ENCODE measurements around the gene SCN1A. TPM values are rescaled to one million over a fixed set of nuclear protein-coding genes. Genes with fewer than 3 reads are reported as not detected.

SCN1A gene
- total and polyA plus RNA-seq, 2 of the 13 experiments (the other 11 are each of a cell fraction or from before 2014, with no cell fraction given): 19.9 to 39.4 TPM

- 0 out of 2 replicates have a peak, but pooled peaks have one; percentile 82 for TF ChIP-seq SMYD3 (CRISPR knock-in tag; IDR thresholded peaks at IDR 0.05)
- TF ChIP-seq ZNF691 (CRISPR knock-in tag; IDR thresholded peaks at IDR 0.05; ENCODE audit: borderline replicate concordance, low read depth): no peak
- peak; percentile 99 for TF ChIP-seq MEIS2 (CRISPR knock-in tag; IDR thresholded peaks at IDR 0.05)
- TF ChIP-seq PHF5A (CRISPR knock-in tag; IDR thresholded peaks at IDR 0.05; ENCODE audit: low read depth, unreplicated experiment): peak; percentile 45
- TF ChIP-seq ATF2 (CRISPR knock-in tag; IDR thresholded peaks at IDR 0.05): peak; percentile 81
- peak; percentile 71 for TF ChIP-seq REPIN1 (CRISPR knock-in tag; IDR thresholded peaks at IDR 0.05; ENCODE audit: borderline replicate concordance, low read depth)
- TF ChIP-seq HMGXB3 (CRISPR knock-in tag; IDR thresholded peaks at IDR 0.05; ENCODE audit: borderline replicate concordance): peak; percentile 83; the same call in 1 of the 2 replicates
- no peak for TF ChIP-seq SP2 (CRISPR knock-in tag; IDR thresholded peaks at IDR 0.05)
- no peak for TF ChIP-seq HNRNPLL (IDR thresholded peaks at IDR 0.05; ENCODE audit: low read depth, low read length, poor library complexity, severe bottlenecking)
- TF ChIP-seq ZNF17 (CRISPR knock-in tag; IDR thresholded peaks at IDR 0.05): no peak
- no peak; the same call in 1 of the 2 replicates for TF ChIP-seq FOXP1 (IDR thresholded peaks at IDR 0.05)
- TF ChIP-seq FOXP1 (CRISPR knock-in tag; IDR thresholded peaks at IDR 0.05): peak; percentile 62
- no peak for TF ChIP-seq ZBTB3 (CRISPR knock-in tag; IDR thresholded peaks at IDR 0.05; ENCODE audit: borderline replicate concordance, low read depth)
- TF ChIP-seq MZF1 (CRISPR knock-in tag; IDR thresholded peaks at IDR 0.05; ENCODE audit: borderline replicate concordance): no peak
- TF ChIP-seq AKNA (CRISPR knock-in tag; IDR thresholded peaks at IDR 0.05; ENCODE audit: borderline replicate concordance): no peak
- TF ChIP-seq ZNF331 (CRISPR knock-in tag; IDR thresholded peaks at IDR 0.05): peak; percentile 86
- TF ChIP-seq SMAD3 (CRISPR knock-in tag; IDR thresholded peaks at IDR 0.05): peak; percentile 55; the same call in 1 of the 2 replicates
Measured at GRCh38 chr2:166134252-166135151, 6.7 kb upstream of the SCN1A start (continued).
